Measurements from ENCODE around the gene RTRAF. TPM values are rescaled to one million over a fixed set of nuclear protein-coding genes. Genes with fewer than 3 reads are reported as not detected.

The RTRAF gene
- total RNA-seq, 1 donor: 64.3 TPM

GRCh38 chr14:52014601-52015267 lies 25.4 kb downstream of the RTRAF start:
- no peak overlapping the region for H3K4me3 ChIP-seq (ENCODE audit: low read depth, low read length)
- TF ChIP-seq, protein P1, sequence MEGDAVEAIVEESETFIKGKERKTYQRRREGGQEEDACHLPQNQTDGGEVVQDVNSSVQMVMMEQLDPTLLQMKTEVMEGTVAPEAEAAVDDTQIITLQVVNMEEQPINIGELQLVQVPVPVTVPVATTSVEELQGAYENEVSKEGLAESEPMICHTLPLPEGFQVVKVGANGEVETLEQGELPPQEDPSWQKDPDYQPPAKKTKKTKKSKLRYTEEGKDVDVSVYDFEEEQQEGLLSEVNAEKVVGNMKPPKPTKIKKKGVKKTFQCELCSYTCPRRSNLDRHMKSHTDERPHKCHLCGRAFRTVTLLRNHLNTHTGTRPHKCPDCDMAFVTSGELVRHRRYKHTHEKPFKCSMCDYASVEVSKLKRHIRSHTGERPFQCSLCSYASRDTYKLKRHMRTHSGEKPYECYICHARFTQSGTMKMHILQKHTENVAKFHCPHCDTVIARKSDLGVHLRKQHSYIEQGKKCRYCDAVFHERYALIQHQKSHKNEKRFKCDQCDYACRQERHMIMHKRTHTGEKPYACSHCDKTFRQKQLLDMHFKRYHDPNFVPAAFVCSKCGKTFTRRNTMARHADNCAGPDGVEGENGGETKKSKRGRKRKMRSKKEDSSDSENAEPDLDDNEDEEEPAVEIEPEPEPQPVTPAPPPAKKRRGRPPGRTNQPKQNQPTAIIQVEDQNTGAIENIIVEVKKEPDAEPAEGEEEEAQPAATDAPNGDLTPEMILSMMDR (IDR thresholded peaks at IDR 0.05; ENCODE audit: insufficient read depth, low read depth, low read length): no peak
- no peak for DNase-seq (ENCODE audit: low read depth)

GRCh38 chr14:52015411-52016030 lies 26.2 kb downstream of the RTRAF start:
- no peak overlapping the region for H3K4me3 ChIP-seq (ENCODE audit: low read depth, low read length)
- TF ChIP-seq, protein P1 (IDR thresholded peaks at IDR 0.05; ENCODE audit: insufficient read depth, low read depth, low read length): peak; percentile 51
- peak; percentile 23 for DNase-seq (ENCODE audit: low read depth)

DNA sequence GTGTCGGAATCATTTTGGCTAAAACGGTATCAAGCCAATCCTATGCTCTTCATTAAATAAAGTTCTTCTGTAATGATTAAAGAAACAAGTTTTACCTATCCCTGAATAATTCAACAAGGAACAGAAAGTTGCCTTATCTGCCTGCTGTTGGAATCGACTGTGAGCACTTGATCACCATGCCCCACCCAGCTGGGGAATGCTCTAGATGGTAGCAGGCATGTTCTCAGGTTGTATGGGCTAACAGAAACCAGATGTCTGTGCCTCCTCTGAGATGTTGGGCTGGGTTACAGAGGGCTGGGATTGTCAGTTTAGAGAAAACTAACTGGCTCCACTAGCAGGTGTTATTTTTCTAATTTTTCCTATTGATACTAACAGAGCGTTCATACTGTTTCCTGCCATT lies 28.9 kb downstream of the RTRAF start:
- peak; percentile 45 for DNase-seq (ENCODE audit: low read depth)
- TF ChIP-seq, protein P1 (IDR thresholded peaks at IDR 0.05; ENCODE audit: insufficient read depth, low read depth, low read length): no peak
- H3K4me3 ChIP-seq (ENCODE audit: low read depth, low read length): no peak overlapping the region

DNA sequence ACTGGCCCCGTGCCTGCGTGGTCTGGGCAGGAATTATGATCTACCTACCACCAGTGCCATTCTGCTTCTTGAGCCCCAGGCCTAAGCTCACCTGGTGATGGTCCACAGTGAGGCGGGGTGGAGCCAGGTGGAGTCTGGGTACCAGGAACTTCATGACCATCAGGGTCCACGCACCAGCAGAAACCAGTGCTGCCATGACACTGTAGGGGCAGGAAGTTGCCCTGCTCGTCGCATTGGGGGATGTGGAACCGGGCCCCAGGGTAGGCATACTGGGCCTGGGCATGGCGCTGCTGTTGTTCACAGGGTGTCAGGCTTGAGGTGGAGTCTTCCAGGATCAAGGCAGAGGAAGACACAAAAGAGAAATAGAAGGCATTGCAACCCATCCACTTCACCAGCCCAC lies 29.6 kb downstream of the RTRAF start:
- no peak overlapping the region for H3K4me3 ChIP-seq (ENCODE audit: low read depth, low read length)
- no peak for DNase-seq (ENCODE audit: low read depth)
- TF ChIP-seq, protein P1 (IDR thresholded peaks at IDR 0.05; ENCODE audit: insufficient read depth, low read depth, low read length): no peak

- TF ChIP-seq, protein P1 (IDR thresholded peaks at IDR 0.05; ENCODE audit: insufficient read depth, low read depth, low read length): no peak
- no peak for DNase-seq (ENCODE audit: low read depth)
- H3K4me3 ChIP-seq (ENCODE audit: low read depth, low read length): no peak overlapping the region
Observed at GRCh38 chr14:52020161-52020714, 30.9 kb downstream of the RTRAF start.

DNA sequence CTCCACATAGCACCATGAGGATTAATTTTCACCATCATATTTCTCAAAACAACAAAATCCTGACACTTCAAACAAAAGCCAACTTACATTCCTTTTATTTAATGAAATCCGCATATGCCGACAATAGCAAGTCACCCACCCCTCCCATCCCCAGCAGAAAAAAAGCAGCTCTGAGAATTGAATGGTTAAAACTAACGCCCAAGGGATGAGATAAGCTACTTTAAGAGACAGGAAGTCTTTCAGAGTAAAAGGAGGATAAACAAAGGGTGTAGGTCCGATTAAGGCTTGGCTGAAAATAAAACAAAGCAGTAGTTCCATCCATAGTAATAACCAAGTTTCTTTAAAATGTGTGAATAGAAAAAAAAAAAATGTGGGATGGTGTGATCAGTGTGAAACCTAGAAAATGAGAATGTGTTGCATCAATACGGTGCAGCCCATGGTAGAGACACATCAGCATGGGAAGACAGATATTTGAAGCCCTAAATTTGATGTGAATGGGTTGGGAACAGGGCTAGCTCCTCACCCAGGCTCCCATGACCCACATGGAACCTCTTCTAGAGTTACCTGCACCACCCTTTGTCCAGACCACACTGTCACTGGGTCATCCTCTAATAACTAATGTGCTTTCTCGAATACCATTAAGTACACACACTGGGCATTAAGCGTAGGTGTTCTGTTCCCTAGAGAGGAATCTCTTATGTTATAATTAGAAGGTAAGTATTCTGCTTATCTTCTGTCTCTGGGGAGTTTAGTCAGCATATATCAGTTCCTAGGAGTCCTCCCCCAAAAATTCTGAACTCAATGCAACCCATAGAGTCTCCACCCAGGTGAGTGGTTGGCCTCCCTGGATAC lies 31.7 kb downstream of the RTRAF start:
- TF ChIP-seq, protein P1 (IDR thresholded peaks at IDR 0.05; ENCODE audit: insufficient read depth, low read depth, low read length): no peak
- no peak overlapping the region for H3K4me3 ChIP-seq (ENCODE audit: low read depth, low read length)
- no peak for DNase-seq (ENCODE audit: low read depth)

Data from fibroblast of villous mesenchyme (primary cell).